Neutrophil (primary cell): Measurements from ENCODE around the gene LRRC55.
"Not testable (repeated sequence)": the region's sequence is repeated elsewhere in the genome, so short reads cannot be mapped to it uniquely, and the experiment has no call there.

ENCODE experiments used
- H3K27ac ChIP-seq: fragments of 200-600 bp; sonication (generic); 2 replicates; pipeline ENCODE4 v1.5.1; 2016; ENCODE audit warnings: mild to moderate bottlenecking, moderate library complexity
- H3K27me3 ChIP-seq: fragments of 200-600 bp; sonication (generic); 2 replicates; pipeline ENCODE4 v1.6.0; 2016; ENCODE audit warnings: mild to moderate bottlenecking
- H3K36me3 ChIP-seq: fragments of 200-600 bp; sonication (generic); 2 replicates; pipeline ENCODE4 v1.5.1; 2017
- H3K4me1 ChIP-seq, 2 experiments: fragments of 200-600 bp in 1 of 2; sonication (generic) in 1 of 2; 1 replicate in 1 of 2; 2 replicates in 1 of 2; pipeline versions ENCODE4 v1.5.1 to v1.6.1; 2013 to 2016; ENCODE audit warnings: low read depth in 1 of 2, low read length in 1 of 2, mild to moderate bottlenecking in 1 of 2, moderate library complexity in 1 of 2; ENCODE audit not compliant: control insufficient read depth in 1 of 2, insufficient read depth in 1 of 2
- H3K4me3 ChIP-seq, 2 experiments: fragments of 200-600 bp in 1 of 2; sonication (generic) in 1 of 2; 1 replicate in 1 of 2; 2 replicates in 1 of 2; pipeline ENCODE4 v1.5.1; 2013 to 2016; ENCODE audit warnings: low read depth in 1 of 2, low read length in 1 of 2, mild to moderate bottlenecking in 1 of 2, moderate library complexity in 1 of 2
- H3K9me3 ChIP-seq: fragments of 200-600 bp; sonication (generic); 2 replicates; pipeline ENCODE4 v1.5.1; 2016
- TF ChIP-seq, protein P1 (sequence below): fragments of 200-600 bp; sonication (generic); IDR thresholded peaks from 2 replicates; pipeline ENCODE4 v1.5.1; 2016; ENCODE audit warnings: antibody characterized with exemption

The LRRC55 gene

DNA sequence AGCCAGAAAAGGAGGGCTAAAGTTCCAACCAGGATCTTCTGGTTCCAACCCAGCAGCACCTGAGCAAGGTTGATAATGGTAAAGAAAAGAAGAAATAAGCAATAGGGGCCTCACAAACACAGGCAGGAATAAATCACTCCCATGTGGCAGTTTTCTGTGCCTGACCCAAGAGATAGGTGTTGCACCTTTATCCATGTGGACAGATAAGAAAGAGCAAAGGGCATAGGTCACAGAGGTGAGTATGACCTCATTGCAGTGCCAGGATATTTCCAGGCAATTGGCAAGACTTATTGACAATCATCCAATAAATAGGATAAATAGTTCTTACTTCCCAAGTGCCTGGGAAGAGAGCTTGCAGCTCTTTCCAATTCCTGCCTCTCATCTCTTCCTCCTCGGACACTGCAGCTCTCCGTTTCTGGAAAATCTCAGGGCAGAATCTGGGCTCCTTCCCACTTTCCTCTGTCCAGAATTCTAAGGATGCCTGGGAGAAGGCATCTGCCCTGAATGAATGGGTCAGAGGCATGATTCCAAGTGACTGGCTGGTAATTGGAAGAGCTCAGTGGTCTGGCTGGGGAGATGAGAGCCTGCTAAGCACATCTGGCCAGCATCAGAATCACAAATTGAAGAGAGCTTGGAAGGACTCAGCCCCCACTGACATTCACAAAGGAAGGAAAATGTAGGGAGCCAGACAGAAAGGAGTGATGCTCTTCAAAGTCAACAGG, 14.5 kb upstream of the LRRC55 start:
- TF ChIP-seq, protein P1, sequence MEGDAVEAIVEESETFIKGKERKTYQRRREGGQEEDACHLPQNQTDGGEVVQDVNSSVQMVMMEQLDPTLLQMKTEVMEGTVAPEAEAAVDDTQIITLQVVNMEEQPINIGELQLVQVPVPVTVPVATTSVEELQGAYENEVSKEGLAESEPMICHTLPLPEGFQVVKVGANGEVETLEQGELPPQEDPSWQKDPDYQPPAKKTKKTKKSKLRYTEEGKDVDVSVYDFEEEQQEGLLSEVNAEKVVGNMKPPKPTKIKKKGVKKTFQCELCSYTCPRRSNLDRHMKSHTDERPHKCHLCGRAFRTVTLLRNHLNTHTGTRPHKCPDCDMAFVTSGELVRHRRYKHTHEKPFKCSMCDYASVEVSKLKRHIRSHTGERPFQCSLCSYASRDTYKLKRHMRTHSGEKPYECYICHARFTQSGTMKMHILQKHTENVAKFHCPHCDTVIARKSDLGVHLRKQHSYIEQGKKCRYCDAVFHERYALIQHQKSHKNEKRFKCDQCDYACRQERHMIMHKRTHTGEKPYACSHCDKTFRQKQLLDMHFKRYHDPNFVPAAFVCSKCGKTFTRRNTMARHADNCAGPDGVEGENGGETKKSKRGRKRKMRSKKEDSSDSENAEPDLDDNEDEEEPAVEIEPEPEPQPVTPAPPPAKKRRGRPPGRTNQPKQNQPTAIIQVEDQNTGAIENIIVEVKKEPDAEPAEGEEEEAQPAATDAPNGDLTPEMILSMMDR = no peak
- H3K27ac ChIP-seq = no peak overlapping the region
- no peaks in the 10 kb centered on the region for H3K36me3 ChIP-seq
- H3K4me1 ChIP-seq = no peaks in the 10 kb centered on the region
- H3K27me3 ChIP-seq = peaks cover 6% of the 10 kb centered on the region
- no peak overlapping the region for H3K4me3 ChIP-seq
- no peaks in the 10 kb centered on the region for H3K9me3 ChIP-seq

DNA sequence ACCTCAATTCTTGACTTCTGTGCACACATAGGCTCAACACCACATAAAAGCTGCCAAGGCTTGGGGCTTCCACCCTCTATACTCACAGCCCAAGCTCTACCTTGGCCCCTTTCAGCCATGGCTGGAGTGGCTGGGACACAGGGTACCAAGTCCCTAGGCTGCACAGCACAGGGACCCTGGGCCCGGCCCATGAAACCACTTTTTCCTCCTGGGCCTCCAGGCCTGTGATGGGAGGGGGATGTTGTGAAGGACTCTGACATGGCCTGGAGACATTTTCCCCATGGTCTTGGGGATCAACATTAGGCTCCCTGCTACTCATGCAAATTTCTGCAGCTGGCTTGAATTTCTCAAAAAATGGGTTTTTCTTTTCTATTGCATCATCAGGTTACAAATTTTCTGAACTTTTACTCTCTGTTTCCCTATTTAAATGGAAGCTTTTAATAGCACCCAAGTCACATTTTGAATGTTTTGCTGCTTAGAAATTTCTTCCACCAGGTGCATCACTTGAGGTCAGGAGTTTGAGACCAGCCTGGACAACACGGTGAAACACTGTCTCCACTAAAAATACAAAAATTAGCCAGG, 11.9 kb upstream of the LRRC55 start:
- not testable (repeated sequence) for H3K4me3 ChIP-seq

DNA sequence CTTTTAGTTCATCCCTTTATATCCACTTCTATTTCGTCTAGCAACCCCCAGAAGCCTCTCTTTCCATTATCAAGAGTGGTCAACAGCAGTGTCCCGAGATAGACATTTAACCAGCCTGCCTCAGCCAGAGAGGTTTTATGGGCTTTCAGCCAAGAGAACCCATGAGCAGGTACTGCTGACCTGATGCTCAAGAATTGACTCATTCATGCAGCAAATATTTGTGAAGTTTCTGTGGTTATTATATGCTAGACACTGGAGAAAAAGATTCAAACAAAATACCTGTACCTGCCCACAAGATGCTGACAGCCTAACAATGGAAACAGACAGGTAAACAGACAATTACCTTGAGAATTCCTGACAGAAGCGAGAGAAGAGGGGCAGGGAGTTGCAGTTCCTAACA, 9.7 kb upstream of the LRRC55 start:
- H3K4me3 ChIP-seq = no peak overlapping the region
- no peaks in the 10 kb centered on the region for H3K36me3 ChIP-seq
- no peaks in the 10 kb centered on the region for H3K4me1 ChIP-seq
- H3K27me3 ChIP-seq = peaks cover 28% of the 10 kb centered on the region
- no peak overlapping the region for H3K27ac ChIP-seq
- TF ChIP-seq, protein P1 = no peak
- H3K9me3 ChIP-seq = no peaks in the 10 kb centered on the region

More for the DNA sequence above, 11.9 kb upstream of the LRRC55 start:
- not testable (repeated sequence) for H3K36me3 ChIP-seq, H3K27me3 ChIP-seq, H3K4me1 ChIP-seq, H3K9me3 ChIP-seq, H3K27ac ChIP-seq

DNA sequence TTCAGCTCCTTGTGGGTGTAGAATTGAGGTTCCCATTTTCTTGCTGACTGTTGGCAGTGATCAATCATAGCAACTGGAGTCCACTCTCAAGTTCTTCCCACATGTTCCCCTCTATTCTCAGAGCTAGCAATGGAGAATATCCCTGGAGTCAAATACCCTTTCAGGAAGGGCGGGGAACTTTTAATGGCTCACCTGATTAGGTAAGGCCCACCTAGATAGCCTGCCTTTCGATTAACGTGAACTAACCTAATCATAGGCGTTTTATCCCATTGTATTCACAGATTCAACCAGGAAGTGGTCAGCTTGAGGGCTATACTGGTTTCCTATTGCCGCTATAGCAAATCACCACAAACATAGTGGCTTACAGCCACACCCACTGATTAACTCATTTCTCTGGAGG, 7.1 kb upstream of the LRRC55 start:
- TF ChIP-seq, protein P1 = no peak
- Histone ChIP-seq H3K4me3 (no peak overlapping the region), H3K27ac (no peak overlapping the region), H3K36me3 (no peaks in the 10 kb centered on the region), H3K4me1 (no peaks in the 10 kb centered on the region), H3K27me3 (peaks cover 51% of the 10 kb centered on the region), H3K9me3 (no peaks in the 10 kb centered on the region)

GRCh38 chr11:57175478-57175877, 6.3 kb upstream of the LRRC55 start:
- H3K9me3 ChIP-seq = no peaks in the 10 kb centered on the region
- no peak overlapping the region for H3K27ac ChIP-seq
- peaks cover 59% of the 10 kb centered on the region for H3K27me3 ChIP-seq
- H3K4me1 ChIP-seq = no peaks in the 10 kb centered on the region
- no peak overlapping the region for H3K4me3 ChIP-seq
- H3K36me3 ChIP-seq = no peaks in the 10 kb centered on the region
- TF ChIP-seq, protein P1 = no peak

DNA sequence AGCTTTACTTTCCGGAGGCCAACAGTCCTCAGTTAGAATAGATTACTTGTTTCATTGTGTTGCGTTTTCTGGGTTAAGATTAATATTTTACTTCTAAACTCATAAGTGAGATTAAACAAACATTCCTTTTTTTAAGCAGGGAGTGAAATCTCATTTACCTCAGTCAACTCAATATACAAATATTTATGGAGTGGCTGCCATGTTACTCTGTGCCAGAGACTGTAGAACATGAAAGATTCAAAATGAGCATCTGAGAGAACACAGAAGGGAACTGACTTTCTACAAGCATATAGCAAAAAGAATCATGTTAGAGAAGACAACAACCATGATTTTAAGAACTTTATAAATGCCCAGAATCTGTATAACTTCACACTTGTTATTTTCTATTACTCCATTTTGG, 3.4 kb upstream of the LRRC55 start:
- H3K27me3 ChIP-seq = peaks cover 79% of the 10 kb centered on the region
- no peak overlapping the region for H3K4me3 ChIP-seq
- H3K9me3 ChIP-seq = no peaks in the 10 kb centered on the region
- no peaks in the 10 kb centered on the region for H3K4me1 ChIP-seq
- TF ChIP-seq, protein P1 = no peak
- no peaks in the 10 kb centered on the region for H3K36me3 ChIP-seq
- H3K27ac ChIP-seq = no peak overlapping the region
